GM10266 (cell line): Measurements from ENCODE around the gene PFN2.

Experiments used
- DNase-seq: peaks from one replicate; pipeline ENCODE4 v3.0.0; 2012; ENCODE audit errors: extremely low spot score
- TF ChIP-seq, protein P1 (sequence below): IDR thresholded peaks from 2 replicates; pipeline ENCODE4 v1.5.1; 2012; ENCODE audit warnings: mild to moderate bottlenecking, low read depth; ENCODE audit not compliant: control insufficient read depth, insufficient read depth; ENCODE audit errors: missing control alignments

PFN2 gene

DNA sequence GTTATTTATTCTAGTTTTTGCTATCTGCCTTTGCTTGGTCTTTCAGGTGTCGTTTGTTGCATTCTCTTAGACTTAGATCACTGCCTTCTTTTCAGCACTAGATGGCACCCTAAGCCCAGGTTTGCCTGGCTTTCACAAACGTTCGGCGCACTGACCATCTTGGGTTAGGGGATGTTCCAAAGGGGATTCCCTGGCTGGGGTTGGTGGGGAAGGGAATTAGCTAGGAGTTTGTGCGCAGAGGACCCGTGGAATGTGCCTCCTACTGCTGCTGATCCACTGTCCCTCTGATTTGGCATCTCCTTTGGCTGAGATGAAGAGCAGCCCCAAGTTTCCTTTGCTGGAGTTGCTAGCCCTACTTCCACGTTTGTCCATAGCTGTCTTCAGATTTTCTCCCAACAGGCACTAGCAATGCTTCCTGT lies 33.9 kb downstream of the PFN2 start:
- TF ChIP-seq, protein P1, sequence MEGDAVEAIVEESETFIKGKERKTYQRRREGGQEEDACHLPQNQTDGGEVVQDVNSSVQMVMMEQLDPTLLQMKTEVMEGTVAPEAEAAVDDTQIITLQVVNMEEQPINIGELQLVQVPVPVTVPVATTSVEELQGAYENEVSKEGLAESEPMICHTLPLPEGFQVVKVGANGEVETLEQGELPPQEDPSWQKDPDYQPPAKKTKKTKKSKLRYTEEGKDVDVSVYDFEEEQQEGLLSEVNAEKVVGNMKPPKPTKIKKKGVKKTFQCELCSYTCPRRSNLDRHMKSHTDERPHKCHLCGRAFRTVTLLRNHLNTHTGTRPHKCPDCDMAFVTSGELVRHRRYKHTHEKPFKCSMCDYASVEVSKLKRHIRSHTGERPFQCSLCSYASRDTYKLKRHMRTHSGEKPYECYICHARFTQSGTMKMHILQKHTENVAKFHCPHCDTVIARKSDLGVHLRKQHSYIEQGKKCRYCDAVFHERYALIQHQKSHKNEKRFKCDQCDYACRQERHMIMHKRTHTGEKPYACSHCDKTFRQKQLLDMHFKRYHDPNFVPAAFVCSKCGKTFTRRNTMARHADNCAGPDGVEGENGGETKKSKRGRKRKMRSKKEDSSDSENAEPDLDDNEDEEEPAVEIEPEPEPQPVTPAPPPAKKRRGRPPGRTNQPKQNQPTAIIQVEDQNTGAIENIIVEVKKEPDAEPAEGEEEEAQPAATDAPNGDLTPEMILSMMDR, result peak; percentile 55
- DNase-seq, result peak; percentile 16

DNA sequence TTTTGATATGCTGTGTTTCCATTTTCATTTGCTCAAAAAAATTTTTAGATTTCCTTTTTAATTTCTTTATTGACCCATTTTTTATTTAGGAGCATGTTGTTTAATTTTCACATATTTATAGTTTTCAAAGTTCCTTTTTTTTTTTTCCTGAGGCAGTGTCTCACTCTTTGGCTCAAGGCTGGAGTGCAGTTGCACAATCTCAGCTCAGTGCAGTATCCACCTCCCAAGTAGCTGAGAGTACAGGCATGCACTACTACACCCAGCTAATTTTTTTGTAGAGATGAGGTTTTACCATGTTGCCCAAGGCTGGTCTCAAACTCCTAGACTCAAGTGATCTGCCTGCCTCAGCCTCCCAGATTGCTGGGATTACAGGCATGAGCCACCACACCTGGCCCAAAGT lies 36.2 kb downstream of the PFN2 start:
- TF ChIP-seq, protein P1, result no peak
- no peak for DNase-seq

DNA sequence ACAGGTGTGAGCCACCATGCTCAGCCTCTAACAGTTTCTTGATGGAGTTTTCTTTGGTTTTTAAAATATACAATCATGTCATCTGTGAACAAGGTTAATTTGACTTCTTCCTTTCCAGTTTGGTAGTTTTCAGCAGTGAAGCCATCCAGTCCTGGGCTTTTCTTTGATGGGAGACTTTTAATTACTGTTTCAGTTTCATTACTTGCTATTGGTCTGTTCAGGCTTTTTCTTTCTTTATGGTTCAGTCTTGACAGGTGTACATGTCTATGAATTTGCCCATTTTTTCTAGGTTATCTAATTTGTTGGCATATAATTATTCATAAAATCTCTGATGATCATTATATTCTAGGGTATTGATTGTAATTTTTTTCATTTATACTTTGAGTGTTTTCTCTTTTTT lies 36.8 kb downstream of the PFN2 start:
- TF ChIP-seq, protein P1, result no peak
- no peak for DNase-seq

DNA sequence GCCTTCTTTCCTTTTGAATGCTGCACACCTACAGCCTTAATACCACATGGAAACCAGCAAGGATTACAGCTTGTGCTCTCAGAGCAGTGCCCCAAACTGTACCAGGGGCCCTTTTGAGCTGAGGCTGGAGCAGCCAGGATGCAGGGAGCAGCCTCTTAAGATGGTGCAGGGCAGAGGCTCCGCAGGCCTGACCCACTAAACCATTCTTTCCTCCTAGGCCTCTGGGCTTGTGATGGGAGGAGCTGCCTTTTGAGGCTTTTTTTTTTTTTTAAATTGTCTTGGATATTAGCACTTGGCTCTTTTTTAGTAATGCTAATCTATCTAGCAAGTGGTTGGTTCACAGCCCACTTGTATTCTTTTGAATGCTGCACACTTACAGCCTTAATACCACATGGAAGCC lies 37.7 kb downstream of the PFN2 start:
- TF ChIP-seq, protein P1, result no peak
- DNase-seq, result no peak

DNA sequence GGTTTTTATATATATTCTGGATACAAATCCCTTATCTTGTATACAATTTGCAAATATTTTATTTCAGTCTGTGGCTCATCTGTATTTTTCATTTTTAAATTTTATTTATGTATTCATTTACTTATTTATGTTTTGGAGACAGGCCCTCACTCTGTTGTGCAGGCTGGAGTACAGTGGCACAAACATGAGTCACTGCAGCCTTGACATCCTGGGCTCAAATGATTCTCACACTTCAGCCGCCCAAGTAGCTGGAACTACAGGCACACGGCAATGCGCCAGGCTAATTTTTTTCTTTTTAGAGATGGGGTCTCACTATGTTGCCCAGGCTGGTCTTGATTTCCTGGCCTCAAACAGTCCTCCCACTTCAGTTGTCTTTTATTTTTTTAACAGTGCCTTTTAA lies 50.6 kb downstream of the PFN2 start:
- no peak for DNase-seq
- TF ChIP-seq, protein P1, result no peak

DNA sequence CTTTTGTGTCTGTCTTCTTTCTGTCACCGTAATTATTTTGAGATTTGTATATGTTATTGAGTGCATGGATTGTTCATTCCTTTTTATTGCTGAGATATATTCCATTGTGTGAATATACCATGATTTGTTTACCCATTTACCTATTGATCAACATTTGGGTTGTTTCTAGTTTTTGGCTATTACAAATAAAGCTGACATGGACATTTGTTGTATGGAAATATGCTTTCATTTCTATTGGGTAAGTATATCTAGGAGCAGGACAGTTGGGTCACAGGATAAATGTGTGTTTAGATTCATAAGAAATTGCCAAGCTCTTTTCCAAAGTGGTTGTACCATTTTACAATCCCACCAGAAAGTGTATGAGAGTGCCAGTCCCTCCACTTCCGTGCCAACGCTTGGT lies 51.2 kb downstream of the PFN2 start:
- no peak for DNase-seq
- TF ChIP-seq, protein P1, result no peak

DNA sequence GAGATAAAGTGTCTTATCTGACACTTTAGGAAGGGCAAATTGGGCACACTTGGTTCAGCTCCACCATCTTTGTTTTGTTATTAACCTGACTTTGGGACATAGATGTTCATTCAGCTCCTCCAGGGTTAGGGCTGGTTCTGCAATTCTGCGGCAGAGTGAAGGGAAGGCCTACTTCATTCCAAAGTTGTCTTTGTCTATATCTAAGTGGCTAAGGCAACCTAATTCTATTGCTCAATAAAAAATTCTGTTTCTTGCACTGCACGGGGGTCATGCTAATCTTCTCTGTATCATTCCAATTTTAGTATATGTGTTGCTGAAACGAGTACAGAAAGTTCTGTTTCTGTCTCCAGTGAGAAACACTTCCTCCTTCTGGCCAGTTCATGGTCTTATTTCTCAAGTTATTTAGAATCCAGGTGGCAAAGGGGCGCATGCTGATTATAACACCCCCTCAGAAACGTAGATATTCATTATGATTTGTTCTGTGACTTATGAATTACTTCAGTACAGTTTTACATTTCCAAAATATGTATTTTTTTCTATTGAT lies 53.5 kb downstream of the PFN2 start:
- DNase-seq, result no peak
- TF ChIP-seq, protein P1, result no peak
